GM18499 (cell line): Measurements from ENCODE around the gene ITGB1BP1.

ENCODE experiments used
- ATAC-seq: cut with Tn5 transposase; IDR thresholded peaks from one replicate; pipeline ENCODE4 v1.9.1; 2021; ENCODE audit warnings: moderate number of reproducible peaks; ENCODE audit not compliant: insufficient read depth, unreplicated experiment

ITGB1BP1 gene

GRCh38 chr2:9380702-9381628 lies 42.4 kb downstream of the ITGB1BP1 start:
- no peak for ATAC-seq

- ATAC-seq = no peak
Observed at GRCh38 chr2:9379391-9379755, 44.0 kb downstream of the ITGB1BP1 start.

GRCh38 chr2:9378433-9379390 lies 44.6 kb downstream of the ITGB1BP1 start:
- no peak for ATAC-seq

- ATAC-seq = no peak
Observed at GRCh38 chr2:9377461-9378097, 45.7 kb downstream of the ITGB1BP1 start.

- ATAC-seq = no peak
Observed at GRCh38 chr2:9375857-9376428, 47.4 kb downstream of the ITGB1BP1 start.

- ATAC-seq = no peak
Observed at GRCh38 chr2:9374071-9374730, 49.1 kb downstream of the ITGB1BP1 start.

- ATAC-seq = no peak
Observed at GRCh38 chr2:9373476-9373875, 49.9 kb downstream of the ITGB1BP1 start.

- ATAC-seq = no peak
Observed at GRCh38 chr2:9373047-9373446, 50.3 kb downstream of the ITGB1BP1 start.

- no peak for ATAC-seq
Observed at GRCh38 chr2:9370746-9371145, 52.6 kb downstream of the ITGB1BP1 start.

GRCh38 chr2:9366026-9366425 lies 57.3 kb downstream of the ITGB1BP1 start:
- ATAC-seq = no peak

GRCh38 chr2:9365498-9366019 lies 57.8 kb downstream of the ITGB1BP1 start:
- no peak for ATAC-seq

- no peak for ATAC-seq
Observed at GRCh38 chr2:9364791-9365497, 58.4 kb downstream of the ITGB1BP1 start.

- no peak for ATAC-seq
Observed at GRCh38 chr2:9364373-9364772, 59.0 kb downstream of the ITGB1BP1 start.

GRCh38 chr2:9360701-9361100 lies 62.6 kb downstream of the ITGB1BP1 start:
- no peak for ATAC-seq

GRCh38 chr2:9360110-9360509 lies 63.2 kb downstream of the ITGB1BP1 start:
- no peak for ATAC-seq

- no peak for ATAC-seq
Observed at GRCh38 chr2:9359463-9359862, 63.9 kb downstream of the ITGB1BP1 start.

GRCh38 chr2:9358846-9359245 lies 64.5 kb downstream of the ITGB1BP1 start:
- no peak for ATAC-seq

GRCh38 chr2:9356261-9356660 lies 67.1 kb downstream of the ITGB1BP1 start:
- no peak for ATAC-seq

GRCh38 chr2:9355716-9356115 lies 67.6 kb downstream of the ITGB1BP1 start:
- ATAC-seq = no peak
